SK-N-SH (cell line): ENCODE measurements around the gene LTBP2. TPM values are rescaled to one million over a fixed set of nuclear protein-coding genes. Genes with fewer than 3 reads are reported as not detected.
A peak's percentile ranks its signal among the peaks of the same experiment; 100 is the strongest.

Experiments used
- CTCF ChIA-PET: fragments of 300-600, 350-600 bp; formaldehyde crosslinking; extraction: SDS; loops from one replicate; lab custom pipeline; 2021; lab: Yijun Ruan, JAX
- POLR2A ChIA-PET: fragments of 350-600 bp; sonication (Branson Sonifier 250); formaldehyde crosslinking; extraction: SDS; loops from one replicate; lab custom pipeline; 2020; ENCODE audit warnings: antibody characterized with exemption, inconsistent platforms; lab: Yijun Ruan, JAX
- DNase-seq: peaks from one replicate; pipeline ENCODE4 v3.0.0; 2012
- H2AFZ ChIP-seq: fragments of 200-600 bp; sonication (generic); 2 replicates; pipeline ENCODE4 v1.8.1; 2016; ENCODE audit warnings: antibody characterized with exemption, mild to moderate bottlenecking, low read depth
- H3F3A ChIP-seq: fragments of 200-600 bp; sonication (generic); replicated peaks from 2 replicates; pipeline ENCODE3; 2016; ENCODE audit warnings: antibody characterized with exemption, mild to moderate bottlenecking; ENCODE audit not compliant: insufficient read depth
- H3K27ac ChIP-seq, 2 experiments: fragments of 200-500 bp in 1 of 2; fragments of 200-600 bp in 1 of 2; sonication (Bioruptor generic) in 1 of 2; sonication (generic), shearing (Covaris generic) in 1 of 2; 2 replicates each; pipeline versions ENCODE4 v1.5.1 to v1.6.1; 2014 to 2016; ENCODE audit warnings: low read depth in 2 of 2, inconsistent platforms in 1 of 2, low read length in 1 of 2, mild to moderate bottlenecking in 1 of 2, mixed read lengths in 1 of 2
- H3K27me3 ChIP-seq: fragments of 200-600 bp; sonication (generic), shearing (Covaris generic); 2 replicates; pipeline ENCODE4 v1.6.1; 2016; ENCODE audit warnings: mixed run types; ENCODE audit not compliant: insufficient read depth
- H3K36me3 ChIP-seq, 2 experiments: fragments of 200-500 bp in 1 of 2; fragments of 200-600 bp in 1 of 2; sonication (Bioruptor generic) in 1 of 2; sonication (generic) in 1 of 2; replicated peaks in 1 of 2; 2 replicates each; pipeline versions ENCODE3 to v1.5.1; 2014 to 2016; ENCODE audit warnings: low read length in 1 of 2, mild to moderate bottlenecking in 1 of 2; ENCODE audit not compliant: insufficient read depth in 2 of 2, control insufficient read depth in 1 of 2
- H3K4me1 ChIP-seq, 2 experiments: fragments of 200-500 bp in 1 of 2; fragments of 200-600 bp in 1 of 2; sonication (Bioruptor generic) in 1 of 2; sonication (generic), shearing (Covaris generic) in 1 of 2; 2 replicates each; pipeline versions ENCODE4 v1.5.1 to v1.6.1; 2014 to 2016; ENCODE audit warnings: low read depth in 1 of 2, low read length in 1 of 2, mixed run types in 1 of 2; ENCODE audit not compliant: insufficient read depth in 2 of 2, control insufficient read depth in 1 of 2
- H3K4me2 ChIP-seq: fragments of 200-600 bp; sonication (generic), shearing (Covaris generic); 2 replicates; pipeline ENCODE4 v1.6.1; 2017; ENCODE audit warnings: mixed run types
- H3K4me3 ChIP-seq, 2 experiments: fragments of 200-500 bp in 1 of 2; fragments of 200-600 bp in 1 of 2; sonication (Bioruptor generic) in 1 of 2; sonication (generic), shearing (Covaris generic) in 1 of 2; 2 replicates each; pipeline versions ENCODE4 v1.5.1 to v1.8.1; 2014 to 2016; ENCODE audit warnings: low read depth in 2 of 2, inconsistent platforms in 1 of 2, low read length in 1 of 2, mild to moderate bottlenecking in 1 of 2, mixed read lengths in 1 of 2, moderate library complexity in 1 of 2
- H3K79me2 ChIP-seq: fragments of 200-600 bp; sonication (generic); 2 replicates; pipeline ENCODE4 v1.8.1; 2017; ENCODE audit warnings: mild to moderate bottlenecking; ENCODE audit not compliant: insufficient read depth
- H3K9ac ChIP-seq: fragments of 200-600 bp; sonication (generic); 2 replicates; pipeline ENCODE4 v1.6.1; 2017; ENCODE audit warnings: mixed run types
- H3K9me2 ChIP-seq: fragments of 200-600 bp; sonication (generic); 2 replicates; pipeline ENCODE4 v1.6.1; 2017; ENCODE audit warnings: mixed run types
- H3K9me3 ChIP-seq: fragments of 200-600 bp; sonication (generic); 2 replicates; pipeline ENCODE4 v1.6.1; 2017; ENCODE audit warnings: mixed run types, mild to moderate bottlenecking, moderate library complexity
- H4K20me1 ChIP-seq: fragments of 200-600 bp; sonication (generic); 2 replicates; pipeline ENCODE4 v1.6.1; 2017; ENCODE audit warnings: mild to moderate bottlenecking, mixed run types; ENCODE audit not compliant: insufficient read depth
- FOSL2 ChIP-seq: IDR thresholded peaks from 2 replicates; pipeline ENCODE4 v1.4.0; 2012; ENCODE audit warnings: low read depth, mild to moderate bottlenecking, moderate library complexity, borderline replicate concordance
- FOXJ3 ChIP-seq: sonication (generic); formaldehyde crosslinking; IDR thresholded peaks from 2 replicates; pipeline ENCODE4 v1.5.1; 2020; ENCODE audit warnings: mild to moderate bottlenecking, missing genetic modification reagents
- FOXM1 ChIP-seq: IDR thresholded peaks from 2 replicates; pipeline ENCODE4 v1.4.0; 2012; ENCODE audit warnings: low read depth, mild to moderate bottlenecking
- GABPA ChIP-seq: IDR thresholded peaks from 2 replicates; pipeline ENCODE4 v1.4.0; 2012; ENCODE audit warnings: low read depth, mild to moderate bottlenecking
- IRF3 ChIP-seq: fragments of 150-350 bp; IDR thresholded peaks from 2 replicates; pipeline ENCODE4 v1.6.1; 2016; ENCODE audit warnings: mild to moderate bottlenecking, low read depth, low read length
- JUND ChIP-seq: IDR thresholded peaks from 2 replicates; pipeline ENCODE4 v1.4.0; 2012
- MEF2A ChIP-seq: IDR thresholded peaks from 2 replicates; pipeline ENCODE4 v1.4.0; 2012; ENCODE audit warnings: low read depth, borderline replicate concordance
- MXI1 ChIP-seq: IDR thresholded peaks from 2 replicates; pipeline ENCODE4 v1.6.1; 2012; ENCODE audit warnings: mild to moderate bottlenecking, low read depth, low read length, improper control_type of control experiment
- NFIC ChIP-seq: IDR thresholded peaks from 2 replicates; pipeline ENCODE4 v1.4.0; 2012; ENCODE audit warnings: borderline replicate concordance
- NRF1 ChIP-seq: IDR thresholded peaks from 2 replicates; pipeline ENCODE4 v1.6.1; 2012; ENCODE audit warnings: low read depth, mild to moderate bottlenecking, low read length
- PBX3 ChIP-seq: IDR thresholded peaks from 2 replicates; pipeline ENCODE4; 2012
- RAD21 ChIP-seq: IDR thresholded peaks from 2 replicates; pipeline ENCODE4 v1.6.1; 2012; ENCODE audit warnings: mild to moderate bottlenecking, low read length
- RCOR1 ChIP-seq: fragments of 150-350 bp; IDR thresholded peaks from 2 replicates; pipeline ENCODE4 v1.6.1; 2017; ENCODE audit warnings: antibody characterized with exemption, low read length
- RFX5 ChIP-seq: IDR thresholded peaks from 2 replicates; pipeline ENCODE4 v1.6.1; 2012; ENCODE audit warnings: mild to moderate bottlenecking, improper control_type of control experiment, low read length
- SIN3A ChIP-seq: IDR thresholded peaks from 2 replicates; pipeline ENCODE4 v1.6.1; 2012; ENCODE audit warnings: low read depth, mild to moderate bottlenecking, low read length, moderate library complexity, borderline replicate concordance
- SMC3 ChIP-seq: IDR thresholded peaks from 2 replicates; pipeline ENCODE4 v1.6.1; 2012; ENCODE audit warnings: low read depth, low read length, improper control_type of control experiment
- TAF1 ChIP-seq: IDR thresholded peaks from 2 replicates; pipeline ENCODE4 v1.6.1; 2012; ENCODE audit warnings: low read depth, mild to moderate bottlenecking, low read length, moderate library complexity, borderline replicate concordance
- TCF12 ChIP-seq: IDR thresholded peaks from 2 replicates; pipeline ENCODE4 v1.4.0; 2012
- YY1 ChIP-seq: IDR thresholded peaks from 2 replicates; pipeline ENCODE4 v1.4.0; 2012; ENCODE audit warnings: low read depth, mild to moderate bottlenecking
- WGBS: methylation state at CpG from one replicate; pipeline ENCODE4 v1.1.6; 2017; ENCODE audit warnings: low lambda C conversion rate; 5-methylcytosine and 5-hydroxymethylcytosine counted together
- polyA plus RNA-seq, 3 experiments: library from polyadenylated mRNA; depleted of rRNA; stranded (reverse); fragments of >200 nt; gene quantifications; 2 replicates each; pipeline ENCODE4 v1.2.3, GENCODE V29; 2012
- TF ChIP-seq, protein P1 (sequence below): IDR thresholded peaks from 2 replicates; pipeline ENCODE4 v1.4.0; 2012; ENCODE audit warnings: low read depth
- TF ChIP-seq, protein P2 (sequence below): IDR thresholded peaks from 2 replicates; pipeline ENCODE4 v1.4.0; 2012; ENCODE audit warnings: low read depth, borderline replicate concordance

The LTBP2 gene
- polyA plus RNA-seq, 1 of the 3 experiments (the other 2 are of a cell fraction), result 58.8 TPM

GRCh38 chr14:74575507-74575906 is 36.5 kb downstream of the LTBP2 start:
- DNase-seq, result no peak
- H3K27ac ChIP-seq, result peak overlapping the region; percentile 92 to 97; a peak in 3 of 4 replicates
- H3K27me3 ChIP-seq, result no peaks in the 10 kb centered on the region
- WGBS, result 100% methylated on average over 1 of the region's 2 CpGs
- peaks cover 57 to 85% of the 10 kb centered on the region in 2 experiments for H3K4me1 ChIP-seq
- ChIA-PET POLR2A (no interaction called here), CTCF (interaction anchor here (1.2 to 7.1 kb wide), 5 partner anchors 12 to 67 kb away, joined by 3 to 51 read pairs (median 6); partner anchors contain the start of gene LTBP2)
- no peak overlapping the region for H3K9ac ChIP-seq
- H3K79me2 ChIP-seq, result peaks cover 78% of the 10 kb centered on the region
- no peaks in the 10 kb centered on the region for H3K9me3 ChIP-seq
- H3K4me3 ChIP-seq, result no peak overlapping the region
- H3K4me2 ChIP-seq, result no peak overlapping the region
- H2AFZ ChIP-seq, result no peak overlapping the region
- TF ChIP-seq FOXJ3 (CRISPR knock-in tag), result no peak
- no peak for TF ChIP-seq YY1
- no peak for TF ChIP-seq RCOR1
- no peak for TF ChIP-seq FOXM1
- TF ChIP-seq TCF12, result no peak
- no peak for TF ChIP-seq MXI1
- no peak for TF ChIP-seq SIN3A
- no peak for TF ChIP-seq JUND
- no peaks in the 10 kb centered on the region for H3K9me2 ChIP-seq
- H4K20me1 ChIP-seq, result no peaks in the 10 kb centered on the region
- H3F3A ChIP-seq, result peaks cover 58% of the 10 kb centered on the region
- peaks cover 0 to 3% of the 10 kb centered on the region in 2 experiments for H3K36me3 ChIP-seq

DNA sequence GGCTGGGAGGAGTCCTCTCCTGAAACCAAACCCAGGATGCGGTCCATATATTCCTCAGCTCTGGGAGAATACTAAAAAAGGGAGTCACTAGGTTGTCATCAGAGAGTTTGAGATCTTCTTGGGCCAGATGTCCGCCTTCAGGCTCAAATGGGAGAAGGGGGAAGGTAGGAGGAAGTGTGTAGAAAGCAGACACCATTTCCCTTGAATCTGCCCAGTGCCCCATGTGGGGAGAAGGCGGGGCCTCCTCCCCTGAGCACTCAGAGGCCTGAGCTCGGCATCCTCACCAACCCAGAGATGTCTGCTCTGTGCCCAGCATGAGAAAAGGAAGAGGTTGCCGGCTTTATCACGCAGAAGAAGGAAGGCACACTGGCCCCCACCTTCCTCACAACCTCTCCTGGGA is 37.3 kb downstream of the LTBP2 start:
- Histone ChIP-seq H3K27ac (peak overlapping the region; percentile 92 to 97), H2AFZ (no peak overlapping the region), H3K4me3 (no peak overlapping the region), H3K36me3 (peaks cover 0 to 3% of the 10 kb centered on the region in 2 experiments), H3K27me3 (no peaks in the 10 kb centered on the region), H3K9ac (no peak overlapping the region), H3K79me2 (peaks cover 80% of the 10 kb centered on the region)
- no peak for DNase-seq
- TF ChIP-seq TCF12 (no peak), PBX3 (no peak)
- TF ChIP-seq, protein P1, sequence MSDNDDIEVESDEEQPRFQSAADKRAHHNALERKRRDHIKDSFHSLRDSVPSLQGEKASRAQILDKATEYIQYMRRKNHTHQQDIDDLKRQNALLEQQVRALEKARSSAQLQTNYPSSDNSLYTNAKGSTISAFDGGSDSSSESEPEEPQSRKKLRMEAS, result no peak
- TF ChIP-seq, all 33 proteins: peak for 0
- H3K4me2 ChIP-seq, result 0 out of 2 replicates have a peak overlapping the region, but pooled peaks have one; percentile 83
- no peaks in the 10 kb centered on the region for H3K9me2 ChIP-seq
- H3K4me1 ChIP-seq, result peaks cover 64 to 92% of the 10 kb centered on the region in 2 experiments
- H4K20me1 ChIP-seq, result no peaks in the 10 kb centered on the region
- H3K9me3 ChIP-seq, result no peaks in the 10 kb centered on the region
- H3F3A ChIP-seq, result peaks cover 52% of the 10 kb centered on the region
- ChIA-PET CTCF (interaction anchor here (1.2 to 10.8 kb wide), 6 partner anchors 12 to 73 kb away, joined by 3 to 68 read pairs (median 8); partner anchors contain the start of gene LTBP2), POLR2A (no interaction called here)
- 85% methylated on average over 4 of the region's 6 CpGs for WGBS

DNA sequence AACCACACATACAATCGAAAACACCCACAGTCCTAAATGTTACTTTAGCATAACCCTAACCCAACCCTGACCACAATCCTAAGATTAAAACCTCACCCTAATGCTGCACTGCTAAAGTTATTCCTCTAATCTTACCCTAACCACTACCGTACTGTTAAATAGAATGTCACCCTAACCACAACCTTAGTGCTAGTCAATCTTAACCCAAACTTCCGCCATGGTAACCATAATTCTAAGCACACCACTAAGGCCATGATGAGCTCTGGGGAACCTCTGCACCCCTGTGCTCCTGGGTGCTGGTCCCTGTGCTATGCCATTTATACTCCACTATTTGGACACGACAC is 38.0 kb downstream of the LTBP2 start:
- Histone ChIP-seq H3K4me1 (peaks cover 61 to 92% of the 10 kb centered on the region in 2 experiments), H2AFZ (no peak overlapping the region), H3K4me2 (peak overlapping the region; percentile 83; the same call in 1 of the 2 replicates), H3F3A (peaks cover 46% of the 10 kb centered on the region), H3K36me3 (peaks cover 0 to 3% of the 10 kb centered on the region in 2 experiments), H3K9ac (peak overlapping the region; percentile 79; the same call in 1 of the 2 replicates), H3K9me3 (no peaks in the 10 kb centered on the region), H3K27ac (peak overlapping the region; percentile 92 to 97), H3K27me3 (no peaks in the 10 kb centered on the region), H3K9me2 (no peaks in the 10 kb centered on the region), H3K4me3 (no peak overlapping the region), H3K79me2 (peaks cover 80% of the 10 kb centered on the region), H4K20me1 (no peaks in the 10 kb centered on the region)
- WGBS, result 92% methylated on average over 4 of the region's 4 CpGs
- no peak for TF ChIP-seq SMC3
- TF ChIP-seq, protein P2, sequence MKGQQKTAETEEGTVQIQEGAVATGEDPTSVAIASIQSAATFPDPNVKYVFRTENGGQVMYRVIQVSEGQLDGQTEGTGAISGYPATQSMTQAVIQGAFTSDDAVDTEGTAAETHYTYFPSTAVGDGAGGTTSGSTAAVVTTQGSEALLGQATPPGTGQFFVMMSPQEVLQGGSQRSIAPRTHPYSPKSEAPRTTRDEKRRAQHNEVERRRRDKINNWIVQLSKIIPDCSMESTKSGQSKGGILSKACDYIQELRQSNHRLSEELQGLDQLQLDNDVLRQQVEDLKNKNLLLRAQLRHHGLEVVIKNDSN, result no peak
- TF ChIP-seq FOXJ3 (CRISPR knock-in tag), result no peak
- TF ChIP-seq GABPA, result no peak
- no peak for TF ChIP-seq RCOR1
- TF ChIP-seq, protein P1, result no peak
- no peak for TF ChIP-seq FOSL2
- no peak for TF ChIP-seq MEF2A
- TF ChIP-seq RFX5, result no peak
- no peak for TF ChIP-seq NRF1
- no peak for TF ChIP-seq RAD21
- no peak for TF ChIP-seq IRF3
- TF ChIP-seq TAF1, result no peak
- TF ChIP-seq NFIC, result no peak
- CTCF ChIA-PET, result interaction anchor here (1.6 to 10.8 kb wide), 5 partner anchors 11 to 72 kb away, joined by 4 to 68 read pairs (median 9); partner anchors contain the start of gene LTBP2
- POLR2A ChIA-PET, result no interaction called here
- no peak for DNase-seq
